ENCODE results near the gene RYR2.

RYR2 gene

DNA sequence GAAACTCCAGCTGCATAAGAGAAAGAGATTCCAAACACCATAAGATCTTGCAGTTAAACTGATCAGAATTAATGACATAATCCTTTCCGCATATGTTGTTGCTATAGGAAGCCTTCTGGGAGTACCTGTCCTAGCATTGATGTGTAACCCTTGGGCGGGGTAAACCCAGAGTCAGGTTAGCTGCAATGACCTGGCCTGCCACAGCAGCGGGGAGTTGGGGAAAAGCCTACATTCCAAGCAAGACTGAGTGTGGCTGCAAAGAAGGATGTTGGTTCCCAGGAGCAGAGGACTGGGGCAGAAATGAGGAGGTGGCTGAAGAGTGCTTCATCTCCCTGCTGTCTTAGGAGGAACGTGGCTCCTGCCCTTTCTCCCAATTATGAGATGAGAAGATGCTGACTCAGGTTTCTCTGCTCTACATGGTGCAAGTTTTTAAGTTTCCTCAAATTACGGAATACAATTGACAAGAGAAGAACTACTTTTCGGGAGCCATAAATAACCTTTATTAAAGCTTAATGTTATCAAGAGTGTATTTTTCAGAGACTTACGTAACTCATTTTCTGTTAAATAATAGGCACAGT, 142.1 kb downstream of the RYR2 start:
- Histone ChIP-seq H3K4me3 (no peak overlapping the region), H3K4me1 (no peaks in the 10 kb centered on the region), H3K27me3 (ENCODE audit: low read depth) (no peaks in the 10 kb centered on the region), H3K36me3 (replicated peaks) (no peaks in the 10 kb centered on the region), H3K9me3 (no peaks in the 10 kb centered on the region)
- in situ Hi-C loops (cut with MboI; ENCODE audit: low sequenced_read_pairs): no loop called here
- DNase-seq (ENCODE audit: low spot score in 2 of 2): no peak

DNA sequence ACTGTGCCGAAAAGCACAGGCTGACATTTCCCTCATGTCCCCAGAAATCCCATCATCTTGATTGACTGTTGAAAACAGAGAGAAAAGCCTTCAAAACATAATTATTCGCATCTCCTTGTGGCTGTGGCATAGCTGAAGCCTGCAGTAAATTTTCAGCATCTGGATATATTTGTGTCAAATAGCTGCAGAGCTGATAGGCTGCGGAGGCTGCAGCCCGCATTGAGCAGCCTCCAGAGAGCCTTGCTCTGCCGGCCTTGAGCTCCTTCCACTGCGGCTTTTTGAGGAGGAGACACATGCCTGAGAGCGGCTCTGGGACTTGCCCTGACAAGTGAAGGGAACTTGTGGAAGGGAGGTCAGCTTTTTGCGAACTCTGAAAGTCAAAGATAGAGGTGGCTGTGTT, 144.7 kb downstream of the RYR2 start:
- Histone ChIP-seq H3K36me3 (replicated peaks) (no peaks in the 10 kb centered on the region), H3K27me3 (ENCODE audit: low read depth) (no peaks in the 10 kb centered on the region), H3K4me3 (no peak overlapping the region), H3K4me1 (no peaks in the 10 kb centered on the region), H3K9me3 (no peaks in the 10 kb centered on the region)
- in situ Hi-C loops (cut with MboI; ENCODE audit: low sequenced_read_pairs): no loop called here
- DNase-seq (ENCODE audit: low spot score in 2 of 2): no peak

DNA sequence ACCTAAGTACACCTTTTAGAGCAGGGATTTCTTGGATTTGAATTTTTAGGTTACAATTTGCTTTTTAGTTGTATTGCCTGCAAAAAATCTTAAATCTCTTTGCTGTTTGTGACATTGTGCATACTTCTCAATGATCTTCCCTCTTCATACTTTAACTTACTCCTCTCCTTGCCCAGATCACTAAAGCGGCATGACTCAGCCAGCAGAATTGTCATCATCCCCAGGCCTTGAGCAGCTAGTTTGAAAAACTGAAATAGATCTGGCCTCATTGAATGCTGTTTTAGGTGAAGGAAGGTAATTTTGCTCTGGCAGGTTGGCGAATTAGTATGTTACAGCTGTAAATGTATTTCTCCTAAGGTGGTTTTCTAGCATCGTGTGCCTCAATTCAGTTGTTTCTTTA, 145.9 kb downstream of the RYR2 start:
- Histone ChIP-seq H3K4me1 (no peaks in the 10 kb centered on the region), H3K36me3 (replicated peaks) (no peaks in the 10 kb centered on the region), H3K4me3 (no peak overlapping the region), H3K9me3 (no peaks in the 10 kb centered on the region), H3K27me3 (ENCODE audit: low read depth) (no peaks in the 10 kb centered on the region)
- in situ Hi-C loops (cut with MboI; ENCODE audit: low sequenced_read_pairs): no loop called here
- no peak for DNase-seq (ENCODE audit: low spot score in 2 of 2)

DNA sequence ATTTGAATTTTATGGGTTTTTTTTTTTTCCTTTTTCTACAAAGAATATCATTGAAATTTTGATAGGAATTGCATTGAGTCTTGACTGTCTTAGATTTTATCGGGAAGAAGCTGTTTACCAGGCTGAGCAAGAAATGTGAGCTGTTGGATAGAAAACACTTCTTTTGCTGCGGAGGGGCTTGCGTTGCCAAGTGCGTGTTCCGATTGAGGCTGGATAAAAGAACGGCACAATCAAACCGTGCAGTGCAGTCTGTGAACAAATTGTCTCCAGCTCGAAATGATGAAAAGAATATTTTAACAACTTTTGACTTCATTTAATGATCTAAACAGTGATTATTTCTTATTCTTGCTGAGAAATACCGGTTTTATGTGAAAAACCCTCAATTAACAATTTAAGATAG, 149.4 kb downstream of the RYR2 start:
- Histone ChIP-seq H3K4me1 (no peaks in the 10 kb centered on the region), H3K9me3 (no peaks in the 10 kb centered on the region), H3K36me3 (replicated peaks) (no peaks in the 10 kb centered on the region), H3K4me3 (no peak overlapping the region), H3K27me3 (ENCODE audit: low read depth) (no peaks in the 10 kb centered on the region)
- in situ Hi-C loops (cut with MboI; ENCODE audit: low sequenced_read_pairs): no loop called here
- DNase-seq (ENCODE audit: low spot score in 2 of 2): no peak

DNA sequence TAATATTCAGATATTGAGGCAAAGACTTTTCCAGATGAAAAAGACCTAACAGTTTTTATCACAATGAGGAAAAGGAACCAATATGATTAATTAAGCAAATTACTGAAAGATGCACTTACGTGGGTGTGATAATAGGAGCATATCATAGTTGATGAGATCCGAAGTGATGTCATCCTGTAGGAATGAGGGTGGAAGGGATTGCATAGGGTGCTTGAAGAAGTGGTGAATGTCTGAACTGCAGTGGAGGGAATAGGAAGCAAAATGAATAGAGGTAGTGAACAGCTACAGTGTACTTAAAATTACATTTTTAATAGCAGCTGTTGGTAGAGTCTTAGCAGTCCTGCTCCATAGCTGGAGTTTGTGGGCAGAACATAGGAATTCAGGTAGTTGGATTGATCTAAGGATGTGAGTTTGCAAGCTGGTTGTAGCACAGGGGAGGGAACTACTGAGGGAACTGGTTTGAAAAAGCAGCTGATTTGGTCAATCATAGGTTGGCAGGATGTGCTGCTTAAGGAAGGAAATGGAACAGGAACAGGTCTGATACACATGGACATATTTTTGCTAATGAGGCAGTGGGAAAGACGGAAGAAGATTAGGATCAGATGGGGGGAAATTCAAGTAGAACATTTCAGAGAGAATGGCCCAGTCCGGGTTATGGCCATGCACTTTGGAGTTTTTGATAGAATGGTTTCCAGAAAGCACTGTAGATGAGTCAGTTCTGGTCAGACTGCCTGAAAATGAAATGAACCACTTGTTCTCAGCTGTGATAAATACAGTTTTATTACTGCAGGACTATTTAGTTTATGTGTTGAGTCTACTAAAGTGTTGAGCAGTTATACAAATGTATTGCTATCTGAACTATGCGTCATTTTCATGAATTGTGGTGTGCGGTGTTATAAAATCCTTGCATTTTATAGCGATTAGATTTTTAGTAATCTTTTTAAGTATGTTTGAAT, 155.8 kb downstream of the RYR2 start:
- no peak overlapping the region for H3K4me3 ChIP-seq
- no peaks in the 10 kb centered on the region for H3K9me3 ChIP-seq
- no peak for DNase-seq (ENCODE audit: low spot score in 2 of 2)
- H3K4me1 ChIP-seq: no peaks in the 10 kb centered on the region
- in situ Hi-C loops (cut with MboI; ENCODE audit: low sequenced_read_pairs): no loop called here
- H3K27me3 ChIP-seq (ENCODE audit: low read depth): no peaks in the 10 kb centered on the region
- H3K36me3 ChIP-seq (replicated peaks): no peaks in the 10 kb centered on the region

DNA sequence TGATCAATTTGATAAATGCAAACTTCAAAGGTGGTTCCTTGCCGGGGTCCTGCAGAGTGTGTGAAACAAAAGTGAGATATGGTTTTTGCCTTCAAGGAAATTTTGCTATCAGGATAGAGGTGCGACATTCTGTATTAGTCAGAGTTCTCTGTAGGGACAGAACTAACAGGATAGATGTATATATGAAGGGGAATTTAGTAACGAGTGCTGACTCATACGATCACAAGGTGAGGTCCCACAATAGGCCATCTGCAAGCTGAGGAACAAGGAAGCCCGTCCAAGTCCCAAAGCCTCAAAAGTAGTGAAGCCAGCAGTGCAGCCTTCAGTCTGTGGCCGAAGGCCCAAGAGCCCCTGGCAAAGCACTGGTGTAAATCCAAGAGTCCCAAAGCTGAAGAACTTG, 157.0 kb downstream of the RYR2 start:
- Histone ChIP-seq H3K4me1 (no peaks in the 10 kb centered on the region), H3K4me3 (no peak overlapping the region), H3K9me3 (no peaks in the 10 kb centered on the region), H3K36me3 (replicated peaks) (no peaks in the 10 kb centered on the region), H3K27me3 (ENCODE audit: low read depth) (no peaks in the 10 kb centered on the region)
- no peak for DNase-seq (ENCODE audit: low spot score in 2 of 2)
- in situ Hi-C loops (cut with MboI; ENCODE audit: low sequenced_read_pairs): no loop called here

DNA sequence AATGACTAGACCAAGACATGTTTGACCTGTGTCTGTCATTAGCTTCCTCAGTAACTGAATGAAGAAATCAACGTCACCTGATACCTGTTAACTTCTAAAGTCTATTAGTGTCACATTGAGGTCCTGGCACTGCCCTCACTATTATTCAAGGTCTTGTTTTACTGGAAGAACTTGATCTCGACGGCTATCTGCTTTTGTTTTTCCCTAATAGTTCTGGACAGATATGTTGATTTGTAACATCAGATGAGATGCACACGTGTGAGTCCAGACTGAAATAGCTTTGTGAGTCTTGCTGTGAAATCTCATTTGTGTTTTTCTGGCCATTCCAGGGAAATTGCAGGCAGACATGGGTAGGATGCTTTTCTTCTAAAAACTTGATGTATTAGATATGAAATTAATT, 159.2 kb downstream of the RYR2 start:
- Histone ChIP-seq H3K4me3 (no peak overlapping the region), H3K4me1 (no peaks in the 10 kb centered on the region), H3K27me3 (ENCODE audit: low read depth) (no peaks in the 10 kb centered on the region), H3K9me3 (no peaks in the 10 kb centered on the region), H3K36me3 (replicated peaks) (no peaks in the 10 kb centered on the region)
- no peak for DNase-seq (ENCODE audit: low spot score in 2 of 2)
- in situ Hi-C loops (cut with MboI; ENCODE audit: low sequenced_read_pairs): no loop called here

DNA sequence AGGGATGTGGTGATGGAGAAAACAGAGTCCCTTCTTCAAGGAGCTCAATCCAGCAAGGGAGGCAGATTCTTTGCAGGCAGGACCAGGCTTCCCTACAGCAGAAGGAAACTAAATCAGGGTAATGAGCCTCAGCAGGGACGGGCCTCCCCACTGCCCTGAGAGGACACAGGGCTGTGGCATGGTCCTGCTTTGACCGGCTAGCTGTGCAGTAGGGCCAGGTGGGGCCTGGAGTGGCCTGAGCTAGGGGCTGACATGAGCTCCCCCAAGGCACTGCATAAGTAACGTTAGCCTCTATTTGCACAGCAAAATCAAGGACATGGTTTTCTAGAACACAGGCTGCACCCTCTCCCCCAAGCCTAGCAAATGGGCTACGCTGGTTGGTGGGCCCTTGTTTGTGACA, 162.9 kb downstream of the RYR2 start:
- Histone ChIP-seq H3K36me3 (replicated peaks) (no peaks in the 10 kb centered on the region), H3K4me1 (no peaks in the 10 kb centered on the region), H3K4me3 (no peak overlapping the region), H3K27me3 (ENCODE audit: low read depth) (no peaks in the 10 kb centered on the region), H3K9me3 (no peaks in the 10 kb centered on the region)
- no peak for DNase-seq (ENCODE audit: low spot score in 2 of 2)
- in situ Hi-C loops (cut with MboI; ENCODE audit: low sequenced_read_pairs): no loop called here

DNA sequence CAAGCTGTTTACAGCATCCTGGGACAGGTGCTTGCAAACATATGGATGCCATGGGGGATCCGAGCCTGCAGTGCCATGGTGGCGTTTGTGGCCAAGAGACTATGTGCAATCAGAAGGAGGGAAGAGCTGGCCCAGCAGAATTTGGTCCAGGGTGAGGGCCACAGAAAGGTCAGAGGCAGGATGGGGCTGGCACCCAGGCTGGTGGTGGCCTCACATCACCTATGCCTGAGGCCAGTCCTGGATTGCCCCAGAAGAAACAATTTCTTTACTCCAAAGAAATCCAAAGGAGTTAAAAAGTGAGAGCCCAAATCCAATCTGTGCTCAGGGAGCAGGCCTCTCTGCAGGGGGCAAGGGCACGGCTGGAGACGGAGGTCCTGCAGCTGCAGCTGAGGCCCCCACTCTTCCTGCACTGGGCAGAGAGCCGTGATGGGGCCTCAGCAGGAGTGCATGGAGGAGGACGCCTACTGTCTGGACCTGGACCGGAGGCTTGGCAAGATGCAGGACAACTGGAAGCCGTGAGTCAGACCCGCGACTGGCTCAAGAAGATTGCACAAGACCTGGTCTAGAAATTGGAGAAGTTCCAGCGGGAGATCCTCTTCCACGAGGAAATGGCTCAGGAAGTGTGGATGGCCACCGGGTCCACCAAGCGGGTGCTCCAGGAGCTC, 163.5 kb downstream of the RYR2 start:
- no peaks in the 10 kb centered on the region for H3K27me3 ChIP-seq (ENCODE audit: low read depth)
- H3K36me3 ChIP-seq (replicated peaks): no peaks in the 10 kb centered on the region
- in situ Hi-C loops (cut with MboI; ENCODE audit: low sequenced_read_pairs): no loop called here
- no peak overlapping the region for H3K4me3 ChIP-seq
- H3K9me3 ChIP-seq: no peaks in the 10 kb centered on the region
- no peak for DNase-seq (ENCODE audit: low spot score in 2 of 2)
- no peaks in the 10 kb centered on the region for H3K4me1 ChIP-seq

DNA sequence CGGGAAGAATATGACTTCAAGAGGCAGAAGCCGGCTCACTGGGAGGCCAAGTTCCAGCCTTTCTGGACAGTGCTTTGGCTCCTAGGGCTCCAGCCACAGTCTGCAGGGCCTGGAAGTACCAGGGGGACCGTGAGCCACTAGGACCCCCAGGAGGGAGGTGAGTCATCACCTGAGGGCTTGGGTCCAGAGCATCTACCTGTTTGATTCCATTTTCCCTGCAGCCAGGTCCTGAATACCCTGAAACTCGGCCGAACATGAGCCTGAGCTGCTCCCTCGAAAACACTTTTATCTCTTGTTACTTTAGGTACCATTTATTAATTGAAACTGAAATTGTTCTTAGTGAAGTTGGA, 164.1 kb downstream of the RYR2 start:
- H3K9me3 ChIP-seq: no peaks in the 10 kb centered on the region
- in situ Hi-C loops (cut with MboI; ENCODE audit: low sequenced_read_pairs): no loop called here
- H3K36me3 ChIP-seq (replicated peaks): no peaks in the 10 kb centered on the region
- H3K4me1 ChIP-seq: no peaks in the 10 kb centered on the region
- no peak overlapping the region for H3K4me3 ChIP-seq
- no peak for DNase-seq (ENCODE audit: low spot score in 2 of 2)
- H3K27me3 ChIP-seq (ENCODE audit: low read depth): no peaks in the 10 kb centered on the region

DNA sequence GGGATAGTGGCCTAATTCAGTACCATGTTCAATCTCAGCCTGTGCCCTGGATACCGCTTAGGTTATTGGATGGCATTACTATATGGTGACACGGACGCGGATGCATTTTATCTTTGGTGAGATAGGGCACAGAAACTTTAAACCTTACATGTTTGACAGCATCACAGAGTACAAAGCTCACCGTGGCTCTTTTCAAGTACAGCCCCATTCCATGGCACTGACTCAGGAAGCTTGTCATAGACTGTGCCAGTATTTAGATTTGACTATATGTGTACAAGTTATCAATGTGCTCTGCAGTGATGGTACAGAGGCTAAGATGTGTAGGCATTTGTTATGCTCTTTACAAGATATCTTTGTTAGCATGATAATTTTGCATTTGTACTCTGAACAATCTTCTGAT, 169.0 kb downstream of the RYR2 start:
- H3K4me3 ChIP-seq: no peak overlapping the region
- no peaks in the 10 kb centered on the region for H3K36me3 ChIP-seq (replicated peaks)
- in situ Hi-C loops (cut with MboI; ENCODE audit: low sequenced_read_pairs): no loop called here
- H3K9me3 ChIP-seq: no peaks in the 10 kb centered on the region
- H3K27me3 ChIP-seq (ENCODE audit: low read depth): no peaks in the 10 kb centered on the region
- no peaks in the 10 kb centered on the region for H3K4me1 ChIP-seq
- DNase-seq (ENCODE audit: low spot score in 2 of 2): no peak

DNA sequence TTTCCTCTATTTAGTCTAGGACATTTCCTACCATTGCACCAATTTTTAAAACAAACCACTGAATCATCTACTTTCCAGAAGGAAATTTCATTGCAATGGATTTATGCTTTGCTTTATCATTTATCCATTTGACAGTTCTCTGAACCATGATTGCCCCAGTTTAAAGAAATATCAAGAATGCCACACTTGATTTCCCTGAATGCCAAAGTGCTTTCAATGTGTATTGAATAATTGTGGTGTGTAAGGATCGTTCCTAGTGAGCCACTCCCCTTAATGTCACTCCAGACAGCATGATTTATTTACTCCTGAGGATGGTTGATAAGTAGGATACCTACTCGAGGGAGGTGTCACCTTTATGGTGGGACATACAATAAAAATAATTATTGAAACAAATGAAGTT, 169.6 kb downstream of the RYR2 start:
- Histone ChIP-seq H3K27me3 (ENCODE audit: low read depth) (no peaks in the 10 kb centered on the region), H3K4me3 (no peak overlapping the region), H3K9me3 (no peaks in the 10 kb centered on the region), H3K4me1 (no peaks in the 10 kb centered on the region), H3K36me3 (replicated peaks) (no peaks in the 10 kb centered on the region)
- in situ Hi-C loops (cut with MboI; ENCODE audit: low sequenced_read_pairs): no loop called here
- no peak for DNase-seq (ENCODE audit: low spot score in 2 of 2)

DNA sequence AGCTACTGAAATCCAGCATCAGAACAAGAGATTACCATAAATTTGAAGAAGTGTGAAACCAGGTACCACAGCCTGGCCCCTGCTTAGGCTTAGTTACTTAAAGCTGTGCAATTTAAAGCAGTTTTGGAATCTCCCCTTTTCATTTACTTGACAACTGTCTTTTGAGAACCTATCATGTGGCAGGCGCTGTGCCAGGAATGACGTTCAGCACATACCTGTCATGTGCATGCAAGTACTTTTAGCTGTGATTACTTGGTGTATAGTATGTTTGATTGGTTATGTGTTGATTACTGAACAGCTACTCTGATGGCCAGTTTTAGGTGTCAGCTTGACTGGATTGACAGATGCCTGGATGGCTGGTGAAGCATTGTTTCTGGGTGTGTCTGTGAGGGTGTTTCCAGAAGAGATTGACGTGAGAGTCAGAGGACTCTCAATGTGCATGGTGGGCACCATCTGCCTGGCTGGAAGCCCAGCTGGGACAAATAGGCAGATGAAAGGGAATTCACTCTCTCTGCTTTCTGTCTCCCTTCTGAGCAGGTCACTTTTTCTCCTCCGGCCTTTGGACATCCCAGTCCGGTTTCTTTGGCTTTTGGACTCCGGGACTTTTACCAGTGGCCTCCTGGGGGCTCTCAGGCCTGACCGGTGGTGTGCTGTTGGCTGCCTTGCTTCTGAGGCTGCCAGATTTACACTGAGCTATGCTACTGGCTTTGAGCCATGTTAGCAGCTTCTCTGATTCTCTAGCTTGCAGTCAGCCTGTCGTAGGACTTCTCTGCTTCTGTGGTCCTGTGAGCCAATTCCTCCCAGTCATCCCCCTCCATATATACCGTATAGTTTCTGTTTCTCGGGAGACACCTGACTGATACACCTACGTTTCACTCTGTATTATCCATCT, 178.0 kb downstream of the RYR2 start:
- no peaks in the 10 kb centered on the region for H3K9me3 ChIP-seq
- no peak overlapping the region for H3K4me3 ChIP-seq
- H3K4me1 ChIP-seq: no peaks in the 10 kb centered on the region
- no peaks in the 10 kb centered on the region for H3K36me3 ChIP-seq (replicated peaks)
- no peaks in the 10 kb centered on the region for H3K27me3 ChIP-seq (ENCODE audit: low read depth)
- DNase-seq (ENCODE audit: low spot score in 2 of 2): no peak
- in situ Hi-C loops (cut with MboI; ENCODE audit: low sequenced_read_pairs): no loop called here

Data from HAP-1 (cell line).